SK-N-SH (cell line): ENCODE results near the gene ADRA1B. TPM values are rescaled to one million over a fixed set of nuclear protein-coding genes. Genes with fewer than 3 reads are reported as not detected.

Experiments used
- CTCF ChIA-PET: fragments of 300-600, 350-600 bp; formaldehyde crosslinking; extraction: SDS; loops from one replicate; lab custom pipeline; 2021; lab: Yijun Ruan, JAX
- POLR2A ChIA-PET: fragments of 350-600 bp; sonication (Branson Sonifier 250); formaldehyde crosslinking; extraction: SDS; loops from one replicate; lab custom pipeline; 2020; ENCODE audit warnings: antibody characterized with exemption, inconsistent platforms; lab: Yijun Ruan, JAX
- DNase-seq: peaks from one replicate; pipeline ENCODE4 v3.0.0; 2012
- H2AFZ ChIP-seq: fragments of 200-600 bp; sonication (generic); 2 replicates; pipeline ENCODE4 v1.8.1; 2016; ENCODE audit warnings: antibody characterized with exemption, mild to moderate bottlenecking, low read depth
- H3F3A ChIP-seq: fragments of 200-600 bp; sonication (generic); replicated peaks from 2 replicates; pipeline ENCODE3; 2016; ENCODE audit warnings: antibody characterized with exemption, mild to moderate bottlenecking; ENCODE audit not compliant: insufficient read depth
- H3K27ac ChIP-seq, 2 experiments: fragments of 200-500 bp in 1 of 2; fragments of 200-600 bp in 1 of 2; sonication (Bioruptor generic) in 1 of 2; sonication (generic), shearing (Covaris generic) in 1 of 2; 2 replicates each; pipeline versions ENCODE4 v1.5.1 to v1.6.1; 2014 to 2016; ENCODE audit warnings: low read depth in 2 of 2, inconsistent platforms in 1 of 2, low read length in 1 of 2, mild to moderate bottlenecking in 1 of 2, mixed read lengths in 1 of 2
- H3K27me3 ChIP-seq: fragments of 200-600 bp; sonication (generic), shearing (Covaris generic); 2 replicates; pipeline ENCODE4 v1.6.1; 2016; ENCODE audit warnings: mixed run types; ENCODE audit not compliant: insufficient read depth
- H3K36me3 ChIP-seq, 2 experiments: fragments of 200-500 bp in 1 of 2; fragments of 200-600 bp in 1 of 2; sonication (Bioruptor generic) in 1 of 2; sonication (generic) in 1 of 2; replicated peaks in 1 of 2; 2 replicates each; pipeline versions ENCODE3 to v1.5.1; 2014 to 2016; ENCODE audit warnings: low read length in 1 of 2, mild to moderate bottlenecking in 1 of 2; ENCODE audit not compliant: insufficient read depth in 2 of 2, control insufficient read depth in 1 of 2
- H3K4me1 ChIP-seq, 2 experiments: fragments of 200-500 bp in 1 of 2; fragments of 200-600 bp in 1 of 2; sonication (Bioruptor generic) in 1 of 2; sonication (generic), shearing (Covaris generic) in 1 of 2; 2 replicates each; pipeline versions ENCODE4 v1.5.1 to v1.6.1; 2014 to 2016; ENCODE audit warnings: low read depth in 1 of 2, low read length in 1 of 2, mixed run types in 1 of 2; ENCODE audit not compliant: insufficient read depth in 2 of 2, control insufficient read depth in 1 of 2
- H3K4me2 ChIP-seq: fragments of 200-600 bp; sonication (generic), shearing (Covaris generic); 2 replicates; pipeline ENCODE4 v1.6.1; 2017; ENCODE audit warnings: mixed run types
- H3K4me3 ChIP-seq, 2 experiments: fragments of 200-500 bp in 1 of 2; fragments of 200-600 bp in 1 of 2; sonication (Bioruptor generic) in 1 of 2; sonication (generic), shearing (Covaris generic) in 1 of 2; 2 replicates each; pipeline versions ENCODE4 v1.5.1 to v1.8.1; 2014 to 2016; ENCODE audit warnings: low read depth in 2 of 2, inconsistent platforms in 1 of 2, low read length in 1 of 2, mild to moderate bottlenecking in 1 of 2, mixed read lengths in 1 of 2, moderate library complexity in 1 of 2
- H3K79me2 ChIP-seq: fragments of 200-600 bp; sonication (generic); 2 replicates; pipeline ENCODE4 v1.8.1; 2017; ENCODE audit warnings: mild to moderate bottlenecking; ENCODE audit not compliant: insufficient read depth
- H3K9ac ChIP-seq: fragments of 200-600 bp; sonication (generic); 2 replicates; pipeline ENCODE4 v1.6.1; 2017; ENCODE audit warnings: mixed run types
- H3K9me2 ChIP-seq: fragments of 200-600 bp; sonication (generic); 2 replicates; pipeline ENCODE4 v1.6.1; 2017; ENCODE audit warnings: mixed run types
- H3K9me3 ChIP-seq: fragments of 200-600 bp; sonication (generic); 2 replicates; pipeline ENCODE4 v1.6.1; 2017; ENCODE audit warnings: mixed run types, mild to moderate bottlenecking, moderate library complexity
- H4K20me1 ChIP-seq: fragments of 200-600 bp; sonication (generic); 2 replicates; pipeline ENCODE4 v1.6.1; 2017; ENCODE audit warnings: mild to moderate bottlenecking, mixed run types; ENCODE audit not compliant: insufficient read depth
- ELF1 ChIP-seq: IDR thresholded peaks from 2 replicates; pipeline ENCODE4 v1.4.0; 2012
- EP300 ChIP-seq, 2 experiments: IDR thresholded peaks; 2 replicates each; pipeline versions ENCODE4 v1.4.0 to v1.6.1; 2012; ENCODE audit warnings: borderline replicate concordance in 1 of 2, low read depth in 1 of 2, low read length in 1 of 2
- FOSL2 ChIP-seq: IDR thresholded peaks from 2 replicates; pipeline ENCODE4 v1.4.0; 2012; ENCODE audit warnings: low read depth, mild to moderate bottlenecking, moderate library complexity, borderline replicate concordance
- GATA2 ChIP-seq: sonication (generic); formaldehyde crosslinking; IDR thresholded peaks from 2 replicates; pipeline ENCODE4 v1.5.0; 2020; ENCODE audit warnings: mild to moderate bottlenecking, missing genetic modification reagents
- NFIC ChIP-seq: IDR thresholded peaks from 2 replicates; pipeline ENCODE4 v1.4.0; 2012; ENCODE audit warnings: borderline replicate concordance
- RFX5 ChIP-seq: IDR thresholded peaks from 2 replicates; pipeline ENCODE4 v1.6.1; 2012; ENCODE audit warnings: mild to moderate bottlenecking, improper control_type of control experiment, low read length
- RXRA ChIP-seq: IDR thresholded peaks from 2 replicates; pipeline ENCODE4 v1.4.0; 2012; ENCODE audit warnings: low read depth, mild to moderate bottlenecking, borderline replicate concordance
- TEAD4 ChIP-seq: IDR thresholded peaks from 2 replicates; pipeline ENCODE4 v1.4.0; 2012; ENCODE audit warnings: mild to moderate bottlenecking, borderline replicate concordance; ENCODE audit not compliant: insufficient read depth
- WGBS: methylation state at CpG from one replicate; pipeline ENCODE4 v1.1.6; 2017; ENCODE audit warnings: low lambda C conversion rate; 5-methylcytosine and 5-hydroxymethylcytosine counted together
- polyA plus RNA-seq, 3 experiments: library from polyadenylated mRNA; depleted of rRNA; stranded (reverse); fragments of >200 nt; gene quantifications; 2 replicates each; pipeline ENCODE4 v1.2.3, GENCODE V29; 2012
- TF ChIP-seq, protein P1 (sequence below): IDR thresholded peaks from 2 replicates; pipeline ENCODE4 v1.6.1; 2012; ENCODE audit warnings: mild to moderate bottlenecking, low read depth, low read length, moderate library complexity
- TF ChIP-seq, protein P2 (sequence below): IDR thresholded peaks from 2 replicates; pipeline ENCODE4 v1.4.0; 2012; ENCODE audit warnings: low read depth, borderline replicate concordance
- TF ChIP-seq, protein P3 (sequence below): IDR thresholded peaks from 2 replicates; pipeline ENCODE4; 2012
- TF ChIP-seq, protein P4 (sequence below): fragments of 200-600 bp; sonication (generic); IDR thresholded peaks from 2 replicates; pipeline ENCODE4 v1.6.1; 2017; ENCODE audit warnings: antibody characterized with exemption, mild to moderate bottlenecking, moderate library complexity

ADRA1B gene
- polyA plus RNA-seq, 1 of the 3 experiments (the other 2 are of a cell fraction) = 2.2 TPM

DNA sequence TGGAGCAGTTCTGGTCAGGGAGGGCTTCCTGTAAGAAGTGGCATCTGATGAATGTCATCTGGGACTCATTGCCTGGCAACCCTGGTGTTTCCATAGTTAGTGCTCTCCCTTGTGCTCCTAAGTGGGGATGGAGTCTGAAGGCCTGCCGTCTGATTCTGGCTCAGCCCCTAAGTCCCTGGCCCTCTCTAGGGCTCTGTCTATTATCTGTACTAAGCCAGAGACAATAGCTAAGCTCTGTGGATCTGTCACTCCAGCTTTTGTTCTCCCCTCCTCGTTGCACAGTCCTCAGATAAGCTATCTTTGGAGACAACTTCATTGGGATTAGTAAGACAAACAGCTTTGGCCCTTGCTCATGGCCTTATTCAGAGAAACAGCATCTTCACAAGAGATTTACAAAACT, 62.1 kb downstream of the ADRA1B start:
- Histone ChIP-seq H3F3A (peaks cover 23% of the 10 kb centered on the region), H3K27me3 (no peaks in the 10 kb centered on the region), H2AFZ (no peak overlapping the region), H3K4me1 (peaks cover 0 to 20% of the 10 kb centered on the region in 2 experiments; a peak in 3 of 4 replicates), H3K9ac (no peak overlapping the region), H3K27ac (no peak overlapping the region), H3K79me2 (no peaks in the 10 kb centered on the region), H3K36me3 (no peaks in the 10 kb centered on the region), H4K20me1 (no peaks in the 10 kb centered on the region), H3K4me2 (no peak overlapping the region), H3K9me3 (no peaks in the 10 kb centered on the region), H3K9me2 (no peaks in the 10 kb centered on the region), H3K4me3 (no peak overlapping the region)
- TF ChIP-seq RXRA = no peak
- TF ChIP-seq, protein P1, sequence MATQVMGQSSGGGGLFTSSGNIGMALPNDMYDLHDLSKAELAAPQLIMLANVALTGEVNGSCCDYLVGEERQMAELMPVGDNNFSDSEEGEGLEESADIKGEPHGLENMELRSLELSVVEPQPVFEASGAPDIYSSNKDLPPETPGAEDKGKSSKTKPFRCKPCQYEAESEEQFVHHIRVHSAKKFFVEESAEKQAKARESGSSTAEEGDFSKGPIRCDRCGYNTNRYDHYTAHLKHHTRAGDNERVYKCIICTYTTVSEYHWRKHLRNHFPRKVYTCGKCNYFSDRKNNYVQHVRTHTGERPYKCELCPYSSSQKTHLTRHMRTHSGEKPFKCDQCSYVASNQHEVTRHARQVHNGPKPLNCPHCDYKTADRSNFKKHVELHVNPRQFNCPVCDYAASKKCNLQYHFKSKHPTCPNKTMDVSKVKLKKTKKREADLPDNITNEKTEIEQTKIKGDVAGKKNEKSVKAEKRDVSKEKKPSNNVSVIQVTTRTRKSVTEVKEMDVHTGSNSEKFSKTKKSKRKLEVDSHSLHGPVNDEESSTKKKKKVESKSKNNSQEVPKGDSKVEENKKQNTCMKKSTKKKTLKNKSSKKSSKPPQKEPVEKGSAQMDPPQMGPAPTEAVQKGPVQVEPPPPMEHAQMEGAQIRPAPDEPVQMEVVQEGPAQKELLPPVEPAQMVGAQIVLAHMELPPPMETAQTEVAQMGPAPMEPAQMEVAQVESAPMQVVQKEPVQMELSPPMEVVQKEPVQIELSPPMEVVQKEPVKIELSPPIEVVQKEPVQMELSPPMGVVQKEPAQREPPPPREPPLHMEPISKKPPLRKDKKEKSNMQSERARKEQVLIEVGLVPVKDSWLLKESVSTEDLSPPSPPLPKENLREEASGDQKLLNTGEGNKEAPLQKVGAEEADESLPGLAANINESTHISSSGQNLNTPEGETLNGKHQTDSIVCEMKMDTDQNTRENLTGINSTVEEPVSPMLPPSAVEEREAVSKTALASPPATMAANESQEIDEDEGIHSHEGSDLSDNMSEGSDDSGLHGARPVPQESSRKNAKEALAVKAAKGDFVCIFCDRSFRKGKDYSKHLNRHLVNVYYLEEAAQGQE = no peak
- no peak for TF ChIP-seq GATA2
- TF ChIP-seq, protein P2, sequence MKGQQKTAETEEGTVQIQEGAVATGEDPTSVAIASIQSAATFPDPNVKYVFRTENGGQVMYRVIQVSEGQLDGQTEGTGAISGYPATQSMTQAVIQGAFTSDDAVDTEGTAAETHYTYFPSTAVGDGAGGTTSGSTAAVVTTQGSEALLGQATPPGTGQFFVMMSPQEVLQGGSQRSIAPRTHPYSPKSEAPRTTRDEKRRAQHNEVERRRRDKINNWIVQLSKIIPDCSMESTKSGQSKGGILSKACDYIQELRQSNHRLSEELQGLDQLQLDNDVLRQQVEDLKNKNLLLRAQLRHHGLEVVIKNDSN = no peak
- TF ChIP-seq, protein P3, sequence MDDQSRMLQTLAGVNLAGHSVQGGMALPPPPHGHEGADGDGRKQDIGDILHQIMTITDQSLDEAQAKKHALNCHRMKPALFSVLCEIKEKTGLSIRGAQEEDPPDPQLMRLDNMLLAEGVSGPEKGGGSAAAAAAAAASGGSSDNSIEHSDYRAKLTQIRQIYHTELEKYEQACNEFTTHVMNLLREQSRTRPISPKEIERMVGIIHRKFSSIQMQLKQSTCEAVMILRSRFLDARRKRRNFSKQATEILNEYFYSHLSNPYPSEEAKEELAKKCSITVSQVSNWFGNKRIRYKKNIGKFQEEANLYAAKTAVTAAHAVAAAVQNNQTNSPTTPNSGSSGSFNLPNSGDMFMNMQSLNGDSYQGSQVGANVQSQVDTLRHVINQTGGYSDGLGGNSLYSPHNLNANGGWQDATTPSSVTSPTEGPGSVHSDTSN = no peak
- TF ChIP-seq FOSL2 = no peak
- no peak for TF ChIP-seq TEAD4
- TF ChIP-seq EP300 (IDR thresholded peaks at IDR 0.05; ENCODE audit: borderline replicate concordance in 1 of 2, low read depth in 1 of 2, low read length in 1 of 2) = no peak
- WGBS = 35% methylated on average over 2 of the region's 2 CpGs
- POLR2A ChIA-PET = no interaction called here
- CTCF ChIA-PET = interaction anchor here (1.0 kb wide), 1 partner anchor 9 kb away, joined by 4 read pairs; no protein-coding TSS in a partner anchor
- no peak for DNase-seq

DNA sequence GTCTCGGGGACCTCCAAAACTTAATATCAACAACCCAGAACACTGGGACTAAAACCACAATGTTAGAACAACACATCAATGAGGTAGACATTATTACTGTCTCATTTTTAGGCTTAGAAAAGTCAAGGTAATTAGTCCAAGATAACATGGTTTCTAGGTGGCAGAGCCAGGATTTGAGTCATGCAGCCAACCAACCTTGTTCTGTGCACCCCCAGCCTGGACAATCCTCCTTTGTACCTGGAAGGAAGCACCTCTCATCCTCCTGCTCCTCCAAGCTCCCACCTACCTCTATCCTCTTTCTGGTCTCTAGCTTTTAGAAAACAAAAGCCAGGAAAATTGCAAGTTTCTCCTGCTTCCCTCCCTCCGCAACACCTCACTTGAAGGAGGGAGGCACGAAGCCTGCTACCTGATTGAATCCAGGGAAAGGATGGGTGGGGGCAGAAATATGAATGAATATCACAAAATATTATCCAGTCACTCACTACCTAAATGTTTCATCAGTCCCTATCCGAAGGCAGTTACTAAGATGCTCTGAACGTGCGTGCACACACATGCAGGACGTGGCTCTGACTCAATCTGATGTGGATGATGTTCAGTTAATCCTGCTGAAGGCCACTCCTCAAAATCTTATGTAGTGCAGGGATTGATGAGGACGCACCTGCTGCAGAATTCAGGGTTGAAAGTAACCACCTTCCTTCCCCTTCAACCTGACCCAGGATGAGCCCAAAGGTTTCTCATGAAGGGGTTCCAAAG, 66.3 kb downstream of the ADRA1B start:
- Histone ChIP-seq H3K9ac (no peak overlapping the region), H3K9me3 (no peaks in the 10 kb centered on the region), H3K27me3 (no peaks in the 10 kb centered on the region), H3K4me1 (peaks cover 0 to 5% of the 10 kb centered on the region in 2 experiments; a peak in 1 of 4 replicates), H3F3A (no peaks in the 10 kb centered on the region), H3K27ac (no peak overlapping the region), H3K4me2 (no peak overlapping the region), H2AFZ (no peak overlapping the region), H3K9me2 (no peaks in the 10 kb centered on the region), H3K4me3 (no peak overlapping the region), H3K36me3 (no peaks in the 10 kb centered on the region), H3K79me2 (no peaks in the 10 kb centered on the region), H4K20me1 (no peaks in the 10 kb centered on the region)
- DNase-seq = no peak
- WGBS = 77% methylated on average over 6 of the region's 8 CpGs
- POLR2A ChIA-PET = no interaction called here
- CTCF ChIA-PET = no interaction called here
- TF ChIP-seq, protein P4, sequence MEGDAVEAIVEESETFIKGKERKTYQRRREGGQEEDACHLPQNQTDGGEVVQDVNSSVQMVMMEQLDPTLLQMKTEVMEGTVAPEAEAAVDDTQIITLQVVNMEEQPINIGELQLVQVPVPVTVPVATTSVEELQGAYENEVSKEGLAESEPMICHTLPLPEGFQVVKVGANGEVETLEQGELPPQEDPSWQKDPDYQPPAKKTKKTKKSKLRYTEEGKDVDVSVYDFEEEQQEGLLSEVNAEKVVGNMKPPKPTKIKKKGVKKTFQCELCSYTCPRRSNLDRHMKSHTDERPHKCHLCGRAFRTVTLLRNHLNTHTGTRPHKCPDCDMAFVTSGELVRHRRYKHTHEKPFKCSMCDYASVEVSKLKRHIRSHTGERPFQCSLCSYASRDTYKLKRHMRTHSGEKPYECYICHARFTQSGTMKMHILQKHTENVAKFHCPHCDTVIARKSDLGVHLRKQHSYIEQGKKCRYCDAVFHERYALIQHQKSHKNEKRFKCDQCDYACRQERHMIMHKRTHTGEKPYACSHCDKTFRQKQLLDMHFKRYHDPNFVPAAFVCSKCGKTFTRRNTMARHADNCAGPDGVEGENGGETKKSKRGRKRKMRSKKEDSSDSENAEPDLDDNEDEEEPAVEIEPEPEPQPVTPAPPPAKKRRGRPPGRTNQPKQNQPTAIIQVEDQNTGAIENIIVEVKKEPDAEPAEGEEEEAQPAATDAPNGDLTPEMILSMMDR = no peak
- no peak for TF ChIP-seq NFIC
- TF ChIP-seq, protein P3 = no peak
- TF ChIP-seq ELF1 = no peak
- no peak for TF ChIP-seq RFX5
